Ascending aorta (tissue), 2 donors: ENCODE results near the gene CARMIL1. TPM values are rescaled to one million over a fixed set of nuclear protein-coding genes. Genes with fewer than 3 reads are reported as not detected.

Source experiments
- DNase-seq, 2 donors: peaks; one replicate each; pipeline ENCODE4 v3.0.0-alpha.2; 2019; ENCODE audit warnings: low spot score in 2 of 2
- H3K27ac ChIP-seq, 2 donors: fragments of 200-600 bp; sonication (generic); one replicate each; pipeline ENCODE4 v1.5.1; 2016 to 2017; ENCODE audit warnings: mild to moderate bottlenecking in 1 of 2
- H3K27me3 ChIP-seq: fragments of 200-600 bp; sonication (generic); one replicate; pipeline ENCODE4 v1.5.1; 2017
- H3K36me3 ChIP-seq, 2 donors: fragments of 200-600 bp; sonication (generic); one replicate each; pipeline ENCODE4 v1.5.1; 2016
- H3K4me1 ChIP-seq, 2 donors: fragments of 200-600 bp; sonication (generic); one replicate each; pipeline ENCODE4 v1.5.1; 2016 to 2017; ENCODE audit warnings: mild to moderate bottlenecking in 1 of 2
- H3K4me3 ChIP-seq, 2 donors: fragments of 200-600 bp; sonication (generic); one replicate each; pipeline ENCODE4 v1.5.1; 2016 to 2017; ENCODE audit warnings: mild to moderate bottlenecking in 1 of 2
- H3K9me3 ChIP-seq, 2 donors: fragments of 200-600 bp; sonication (generic); one replicate each; pipeline ENCODE4 v1.5.1; 2016
- intact Hi-C: fragments of 100-400 bp; cut with DNase I; formaldehyde crosslinking; loops from one replicate; pipeline ENCODE4 v1.15.1; 2023
- total RNA-seq: library from RNA; depleted of rRNA; stranded (reverse); fragments of >200 nt; gene quantifications from one replicate; pipeline ENCODE4 v1.1.0, GENCODE V29; 2016
- TF ChIP-seq, protein P1 (sequence below), 3 experiments: fragments of 200-600 bp in 2 of 3; fragments of 450-650 bp in 1 of 3; sonication (generic) in 2 of 3; IDR thresholded peaks; one replicate each; pipeline ENCODE4 v1.5.1; 2016 to 2019; ENCODE audit warnings: antibody characterized with exemption in 3 of 3, mild to moderate bottlenecking in 1 of 3, moderate library complexity in 1 of 3

CARMIL1 gene
- total RNA-seq, 1 donor from 2014 or later, result 16.1 TPM

DNA sequence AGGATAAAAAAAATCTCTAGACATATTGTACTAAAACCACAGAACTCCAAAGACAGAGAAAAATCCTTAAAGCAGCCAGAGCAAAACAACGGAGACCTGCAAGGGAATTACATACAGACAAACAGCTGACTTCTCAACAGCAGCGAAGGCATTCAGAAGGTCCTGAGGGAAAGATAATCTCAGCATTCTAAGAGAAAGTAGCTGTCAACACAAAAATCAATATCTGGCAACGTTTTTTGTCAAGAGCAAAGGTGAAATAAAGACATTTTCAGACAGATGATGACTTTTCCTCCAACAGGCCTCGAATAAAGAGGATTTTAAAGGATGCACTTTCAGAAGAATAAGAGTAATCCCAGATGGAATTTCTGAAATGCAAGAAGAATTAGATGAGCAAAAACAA, 366.7 kb downstream of the CARMIL1 start:
- intact Hi-C loops, result no loop called here
- TF ChIP-seq, protein P1, sequence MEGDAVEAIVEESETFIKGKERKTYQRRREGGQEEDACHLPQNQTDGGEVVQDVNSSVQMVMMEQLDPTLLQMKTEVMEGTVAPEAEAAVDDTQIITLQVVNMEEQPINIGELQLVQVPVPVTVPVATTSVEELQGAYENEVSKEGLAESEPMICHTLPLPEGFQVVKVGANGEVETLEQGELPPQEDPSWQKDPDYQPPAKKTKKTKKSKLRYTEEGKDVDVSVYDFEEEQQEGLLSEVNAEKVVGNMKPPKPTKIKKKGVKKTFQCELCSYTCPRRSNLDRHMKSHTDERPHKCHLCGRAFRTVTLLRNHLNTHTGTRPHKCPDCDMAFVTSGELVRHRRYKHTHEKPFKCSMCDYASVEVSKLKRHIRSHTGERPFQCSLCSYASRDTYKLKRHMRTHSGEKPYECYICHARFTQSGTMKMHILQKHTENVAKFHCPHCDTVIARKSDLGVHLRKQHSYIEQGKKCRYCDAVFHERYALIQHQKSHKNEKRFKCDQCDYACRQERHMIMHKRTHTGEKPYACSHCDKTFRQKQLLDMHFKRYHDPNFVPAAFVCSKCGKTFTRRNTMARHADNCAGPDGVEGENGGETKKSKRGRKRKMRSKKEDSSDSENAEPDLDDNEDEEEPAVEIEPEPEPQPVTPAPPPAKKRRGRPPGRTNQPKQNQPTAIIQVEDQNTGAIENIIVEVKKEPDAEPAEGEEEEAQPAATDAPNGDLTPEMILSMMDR (IDR thresholded peaks at IDR 0.05), result no peak
- Histone ChIP-seq H3K9me3 (no peaks in the 10 kb centered on the region), H3K4me1 (no peaks in the 10 kb centered on the region), H3K36me3 (no peaks in the 10 kb centered on the region), H3K27ac (no peak overlapping the region), H3K4me3 (no peak overlapping the region), H3K27me3 (no peaks in the 10 kb centered on the region)
- no peak for DNase-seq

DNA sequence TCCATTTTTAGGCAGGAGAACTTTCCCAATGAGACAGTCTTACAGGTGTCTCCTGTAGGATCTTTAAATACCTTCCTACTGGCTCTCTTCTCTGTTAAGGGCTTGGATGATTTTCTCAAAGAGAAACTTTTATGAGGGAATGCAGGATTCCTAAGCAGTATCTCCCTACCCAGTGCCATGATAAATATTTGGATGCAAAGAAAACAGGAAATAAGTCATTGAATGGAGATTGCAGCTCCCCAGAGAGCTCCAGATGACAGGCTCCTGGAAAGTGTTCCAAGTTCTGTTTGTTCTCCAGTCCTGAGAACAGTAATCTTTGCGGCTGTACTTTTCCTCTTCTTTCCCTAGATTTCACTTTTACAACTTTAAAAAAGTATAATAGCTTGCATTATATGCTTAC, 370.4 kb downstream of the CARMIL1 start:
- Histone ChIP-seq H3K27me3 (no peaks in the 10 kb centered on the region), H3K27ac (no peak overlapping the region), H3K4me1 (no peaks in the 10 kb centered on the region), H3K36me3 (no peaks in the 10 kb centered on the region), H3K4me3 (no peak overlapping the region), H3K9me3 (no peaks in the 10 kb centered on the region)
- intact Hi-C loops, result no loop called here
- DNase-seq, result no peak
- TF ChIP-seq, protein P1 (IDR thresholded peaks at IDR 0.05), result no peak

DNA sequence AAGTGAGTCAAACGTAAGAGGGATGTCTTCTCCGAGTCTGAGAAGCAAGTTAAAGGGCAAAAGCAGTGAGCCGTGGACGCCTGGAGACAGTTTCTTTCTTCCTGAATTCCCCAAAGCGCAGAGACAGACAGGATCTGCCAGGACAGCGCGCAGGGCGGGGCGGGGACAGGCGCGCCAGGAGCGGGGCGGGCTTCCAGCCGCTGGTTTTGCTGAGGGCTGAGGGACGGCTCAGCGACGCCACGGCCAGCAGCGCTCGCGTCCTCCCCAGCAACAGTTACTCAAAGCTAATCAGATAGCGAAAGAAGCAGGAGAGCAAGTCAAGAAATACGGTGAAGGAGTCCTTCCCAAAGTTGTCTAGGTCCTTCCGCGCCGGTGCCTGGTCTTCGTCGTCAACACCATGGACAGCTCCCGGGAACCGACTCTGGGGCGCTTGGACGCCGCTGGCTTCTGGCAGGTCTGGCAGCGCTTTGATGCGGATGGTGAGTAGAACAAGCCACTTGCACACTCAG, 372.9 kb downstream of the CARMIL1 start, which contains the start of gene SCGN:
SCGN (plus strand) TSS at position 209 of the 509 bp plus-strand sequence; CDS start at position 398, 189 bp downstream.
- intact Hi-C loops, result no loop called here
- Histone ChIP-seq H3K4me1 (no peaks in the 10 kb centered on the region), H3K27me3 (no peaks in the 10 kb centered on the region), H3K27ac (no peak within 1 kb of the TSS), H3K9me3 (no peaks in the 10 kb centered on the region), H3K36me3 (no peaks in the 10 kb centered on the region), H3K4me3 (no peak within 1 kb of the TSS)
- TF ChIP-seq, protein P1 (IDR thresholded peaks at IDR 0.05), result no peak
- DNase-seq, result peak in 1 of 2 donors; percentile 65

DNA sequence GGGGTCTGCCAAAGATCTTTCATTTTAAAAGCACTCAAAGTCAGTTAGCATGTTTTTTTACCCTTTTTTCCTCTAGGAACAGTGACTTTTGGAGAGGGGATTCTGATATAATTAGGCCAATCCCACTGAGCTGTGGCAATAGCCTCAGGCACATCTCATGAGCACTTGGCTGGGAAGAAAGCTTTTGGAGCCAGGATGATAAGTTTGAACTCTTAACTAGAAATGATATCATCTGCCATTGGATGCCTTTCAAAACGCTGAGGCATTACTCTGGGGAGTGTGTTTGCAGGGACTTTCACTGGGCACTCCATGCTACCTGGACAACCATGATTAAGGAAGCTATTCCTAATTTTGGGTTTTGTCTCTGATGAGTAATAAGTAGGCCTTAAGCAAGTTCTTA, 376.5 kb downstream of the CARMIL1 start:
- Histone ChIP-seq H3K4me1 (no peaks in the 10 kb centered on the region), H3K4me3 (no peak overlapping the region), H3K9me3 (no peaks in the 10 kb centered on the region), H3K27me3 (no peaks in the 10 kb centered on the region), H3K27ac (no peak overlapping the region), H3K36me3 (no peaks in the 10 kb centered on the region)
- no peak for DNase-seq
- intact Hi-C loops, result no loop called here
- TF ChIP-seq, protein P1 (IDR thresholded peaks at IDR 0.05), result no peak

DNA sequence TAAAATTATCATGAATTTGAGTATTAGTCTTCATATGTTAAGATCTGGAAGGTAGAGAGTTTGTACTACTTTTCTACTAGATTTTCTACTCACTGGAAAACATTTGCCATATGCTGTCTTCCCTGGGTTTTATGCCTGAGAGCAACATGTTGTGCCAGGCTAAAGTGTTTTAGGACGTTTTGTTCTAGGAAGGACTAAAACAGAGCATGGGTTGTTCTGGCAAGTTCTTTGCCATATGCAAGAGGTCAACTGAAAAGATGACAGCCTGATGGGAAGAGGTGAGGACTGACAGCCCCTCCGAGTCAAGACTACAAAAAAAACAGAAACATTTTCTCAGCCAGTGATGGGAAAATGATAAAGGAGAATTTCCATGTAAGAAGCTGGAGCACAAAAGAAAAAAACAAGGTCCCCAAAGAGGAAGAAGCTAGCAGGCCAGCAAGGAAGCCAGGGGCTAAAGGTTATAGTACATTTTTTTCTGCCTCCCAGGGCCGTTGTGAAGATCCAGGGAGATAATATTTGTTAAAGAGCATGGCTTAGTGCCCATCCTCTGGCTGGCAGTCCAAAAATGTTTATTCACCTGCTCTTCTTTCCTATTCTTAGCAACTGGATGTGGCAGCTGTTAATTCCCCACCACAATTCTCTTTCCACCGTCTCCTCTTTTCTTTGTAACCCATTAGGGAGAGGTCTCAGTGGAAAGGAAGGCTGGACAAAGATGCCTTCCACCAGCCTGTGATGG, 380.6 kb downstream of the CARMIL1 start:
- Histone ChIP-seq H3K9me3 (no peaks in the 10 kb centered on the region), H3K4me3 (no peak overlapping the region), H3K27ac (no peak overlapping the region), H3K36me3 (no peaks in the 10 kb centered on the region), H3K4me1 (no peaks in the 10 kb centered on the region), H3K27me3 (no peaks in the 10 kb centered on the region)
- no peak for DNase-seq
- intact Hi-C loops, result no loop called here
- TF ChIP-seq, protein P1 (IDR thresholded peaks at IDR 0.05), result no peak
